BLaER1 (cell line): ENCODE results near the gene SLC25A45.

Source experiments
- H3K27ac ChIP-seq: shearing (Covaris generic); formaldehyde crosslinking; 2 replicates; pipeline ENCODE4 v1.8.1; 2022
- H3K27me3 ChIP-seq: shearing (Covaris generic); formaldehyde crosslinking; 2 replicates; pipeline ENCODE4 v1.8.1; 2022
- H3K36me3 ChIP-seq: shearing (Covaris generic); formaldehyde crosslinking; 2 replicates; pipeline ENCODE4 v1.8.1; 2022
- H3K4me1 ChIP-seq: shearing (Covaris generic); formaldehyde crosslinking; 2 replicates; pipeline ENCODE4 v1.8.1; 2022
- H3K4me2 ChIP-seq: shearing (Covaris generic); formaldehyde crosslinking; 2 replicates; pipeline ENCODE4 v1.8.1; 2022
- H3K4me3 ChIP-seq: shearing (Covaris generic); formaldehyde crosslinking; 2 replicates; pipeline ENCODE4 v1.8.1; 2022
- H3K9ac ChIP-seq: shearing (Covaris generic); formaldehyde crosslinking; 2 replicates; pipeline ENCODE4 v1.8.1; 2022
- H3K9me3 ChIP-seq: shearing (Covaris generic); formaldehyde crosslinking; 2 replicates; pipeline ENCODE4 v1.8.1; 2022
- H4K20me1 ChIP-seq: shearing (Covaris generic); formaldehyde crosslinking; 2 replicates; pipeline ENCODE4 v1.8.1; 2022
- Cebpa-rat ChIP-seq: shearing (Covaris generic); IDR thresholded peaks from 2 replicates; pipeline ENCODE4 v1.8.1; 2022

Gene SLC25A45

GRCh38 chr11:65363770-65364169, 18.7 kb downstream of the SLC25A45 start:
- H3K4me2 ChIP-seq = no peak overlapping the region
- no peak for TF ChIP-seq Cebpa-rat
- peaks cover 20% of the 10 kb centered on the region; the same call in 1 of the 2 replicates for H3K4me1 ChIP-seq

GRCh38 chr11:65362966-65363365, 19.5 kb downstream of the SLC25A45 start:
- no peak for TF ChIP-seq Cebpa-rat
- H3K4me2 ChIP-seq = peak overlapping the region; percentile 21; the same call in 1 of the 2 replicates
- no peaks in the 10 kb centered on the region for H3K27me3 ChIP-seq
- H3K9ac ChIP-seq = 0 out of 2 replicates have a peak overlapping the region, but pooled peaks have one; percentile 2
- H4K20me1 ChIP-seq = no peaks in the 10 kb centered on the region
- H3K27ac ChIP-seq = no peak overlapping the region
- no peaks in the 10 kb centered on the region for H3K36me3 ChIP-seq
- H3K9me3 ChIP-seq = no peaks in the 10 kb centered on the region
- peaks cover 20% of the 10 kb centered on the region; the same call in 1 of the 2 replicates for H3K4me1 ChIP-seq
- no peak overlapping the region for H3K4me3 ChIP-seq

More at GRCh38 chr11:65363770-65364169, 18.7 kb downstream of the SLC25A45 start:
- Histone ChIP-seq H3K27ac (no peak overlapping the region), H3K9me3 (no peaks in the 10 kb centered on the region), H3K36me3 (no peaks in the 10 kb centered on the region), H4K20me1 (no peaks in the 10 kb centered on the region), H3K27me3 (no peaks in the 10 kb centered on the region), H3K9ac (no peak overlapping the region), H3K4me3 (no peak overlapping the region)

- no peak overlapping the region for H3K4me3 ChIP-seq
- H3K27ac ChIP-seq = no peak overlapping the region
- H3K36me3 ChIP-seq = no peaks in the 10 kb centered on the region
- H4K20me1 ChIP-seq = no peaks in the 10 kb centered on the region
- H3K9ac ChIP-seq = 0 out of 2 replicates have a peak overlapping the region, but pooled peaks have one; percentile 2
- no peaks in the 10 kb centered on the region for H3K27me3 ChIP-seq
- peaks cover 20% of the 10 kb centered on the region; the same call in 1 of the 2 replicates for H3K4me1 ChIP-seq
- no peak for TF ChIP-seq Cebpa-rat
- no peaks in the 10 kb centered on the region for H3K9me3 ChIP-seq
- peak overlapping the region; percentile 21; the same call in 1 of the 2 replicates for H3K4me2 ChIP-seq
Observed at GRCh38 chr11:65362320-65362931, 20.0 kb downstream of the SLC25A45 start.

GRCh38 chr11:65357856-65358356, 24.5 kb downstream of the SLC25A45 start:
- Histone ChIP-seq H3K4me2 (no peak overlapping the region), H3K9ac (no peak overlapping the region), H3K27me3 (no peaks in the 10 kb centered on the region), H4K20me1 (peaks cover 9% of the 10 kb centered on the region), H3K9me3 (no peaks in the 10 kb centered on the region), H3K4me1 (peaks cover 29% of the 10 kb centered on the region), H3K27ac (no peak overlapping the region), H3K4me3 (no peak overlapping the region), H3K36me3 (peaks cover 8% of the 10 kb centered on the region; the same call in 1 of the 2 replicates)
- TF ChIP-seq Cebpa-rat = no peak

GRCh38 chr11:65356394-65356972, 26.0 kb downstream of the SLC25A45 start:
- Histone ChIP-seq H3K27me3 (no peaks in the 10 kb centered on the region), H3K27ac (no peak overlapping the region), H3K9ac (no peak overlapping the region), H3K4me1 (peaks cover 23% of the 10 kb centered on the region), H3K4me3 (no peak overlapping the region), H4K20me1 (peaks cover 22% of the 10 kb centered on the region), H3K9me3 (no peaks in the 10 kb centered on the region), H3K36me3 (peaks cover 20% of the 10 kb centered on the region), H3K4me2 (peak overlapping the region; percentile 95; the same call in 1 of the 2 replicates)
- no peak for TF ChIP-seq Cebpa-rat

GRCh38 chr11:65355776-65356393, 26.6 kb downstream of the SLC25A45 start:
- H3K4me2 ChIP-seq = peak overlapping the region; percentile 95
- peak overlapping the region; percentile 34; the same call in 1 of the 2 replicates for H3K9ac ChIP-seq
- H3K9me3 ChIP-seq = no peaks in the 10 kb centered on the region
- no peaks in the 10 kb centered on the region for H3K27me3 ChIP-seq
- H3K36me3 ChIP-seq = peaks cover 26% of the 10 kb centered on the region
- peaks cover 24% of the 10 kb centered on the region for H4K20me1 ChIP-seq
- TF ChIP-seq Cebpa-rat = no peak
- no peak overlapping the region for H3K27ac ChIP-seq
- peak overlapping the region; percentile 81 for H3K4me3 ChIP-seq
- H3K4me1 ChIP-seq = peaks cover 23% of the 10 kb centered on the region

- H3K9ac ChIP-seq = peak overlapping the region; percentile 82
- peaks cover 26% of the 10 kb centered on the region for H4K20me1 ChIP-seq
- no peaks in the 10 kb centered on the region for H3K9me3 ChIP-seq
- no peaks in the 10 kb centered on the region for H3K27me3 ChIP-seq
- peaks cover 32% of the 10 kb centered on the region for H3K36me3 ChIP-seq
- H3K4me1 ChIP-seq = peaks cover 23% of the 10 kb centered on the region
- H3K4me3 ChIP-seq = peak overlapping the region; percentile 81
- peak overlapping the region; percentile 95 for H3K4me2 ChIP-seq
- TF ChIP-seq Cebpa-rat = no peak
- peak overlapping the region; percentile 77 for H3K27ac ChIP-seq
Observed at GRCh38 chr11:65355013-65355775, 27.3 kb downstream of the SLC25A45 start.

GRCh38 chr11:65354265-65355012, 28.0 kb downstream of the SLC25A45 start, which contains the start of gene TIGD3:
TIGD3 (plus strand) TSS chr11:65354751; CDS start chr11:65355809, 1,058 bp downstream.
- peak within 1 kb of the TSS; percentile 82 for H3K9ac ChIP-seq
- peak within 1 kb of the TSS; percentile 95 for H3K4me2 ChIP-seq
- peak within 1 kb of the TSS; percentile 81 for H3K4me3 ChIP-seq
- H3K36me3 ChIP-seq = peaks cover 40% of the 10 kb centered on the region
- no peaks in the 10 kb centered on the region for H3K9me3 ChIP-seq
- H3K27me3 ChIP-seq = no peaks in the 10 kb centered on the region
- peaks cover 32% of the 10 kb centered on the region for H4K20me1 ChIP-seq
- H3K27ac ChIP-seq = peak within 1 kb of the TSS; percentile 77
- TF ChIP-seq Cebpa-rat = no peak
- peaks cover 24% of the 10 kb centered on the region for H3K4me1 ChIP-seq
